ENCODE results near the gene GIT1.

DNA sequence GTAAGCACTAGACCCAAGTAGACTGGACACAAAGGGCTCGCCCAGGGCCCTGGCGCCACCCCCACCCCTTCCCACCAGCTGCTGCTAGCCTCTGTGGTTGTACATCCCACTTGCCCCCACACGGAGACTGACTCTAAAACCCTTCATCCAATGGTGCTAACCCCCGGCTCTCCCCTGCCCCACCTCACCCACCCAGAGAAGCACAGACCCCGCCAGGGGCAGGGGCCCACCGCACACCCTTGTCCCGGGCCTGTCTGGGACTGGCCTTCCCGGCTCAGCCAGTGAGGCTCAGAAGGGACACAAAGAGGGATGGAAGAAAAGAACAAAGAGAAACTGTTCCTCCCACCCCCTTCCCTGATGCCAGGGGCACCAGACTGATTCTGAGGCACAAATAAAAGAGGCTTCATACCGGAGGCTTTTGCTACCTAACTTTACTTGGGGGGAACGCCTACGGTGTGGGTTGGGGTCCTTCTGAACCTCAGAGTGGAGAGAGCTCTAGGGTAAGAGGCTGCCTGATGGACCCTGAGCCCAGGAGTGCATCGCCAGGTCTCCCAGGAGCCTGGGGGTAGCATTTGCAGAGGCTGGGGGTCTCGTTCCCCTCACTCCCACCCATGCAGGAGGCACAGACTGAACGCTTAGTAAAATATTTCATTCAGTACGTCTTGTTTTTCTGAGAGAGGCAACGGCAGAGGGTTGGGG lies 25.1 kb upstream of the GIT1 start:
- TF ChIP-seq, protein P1, sequence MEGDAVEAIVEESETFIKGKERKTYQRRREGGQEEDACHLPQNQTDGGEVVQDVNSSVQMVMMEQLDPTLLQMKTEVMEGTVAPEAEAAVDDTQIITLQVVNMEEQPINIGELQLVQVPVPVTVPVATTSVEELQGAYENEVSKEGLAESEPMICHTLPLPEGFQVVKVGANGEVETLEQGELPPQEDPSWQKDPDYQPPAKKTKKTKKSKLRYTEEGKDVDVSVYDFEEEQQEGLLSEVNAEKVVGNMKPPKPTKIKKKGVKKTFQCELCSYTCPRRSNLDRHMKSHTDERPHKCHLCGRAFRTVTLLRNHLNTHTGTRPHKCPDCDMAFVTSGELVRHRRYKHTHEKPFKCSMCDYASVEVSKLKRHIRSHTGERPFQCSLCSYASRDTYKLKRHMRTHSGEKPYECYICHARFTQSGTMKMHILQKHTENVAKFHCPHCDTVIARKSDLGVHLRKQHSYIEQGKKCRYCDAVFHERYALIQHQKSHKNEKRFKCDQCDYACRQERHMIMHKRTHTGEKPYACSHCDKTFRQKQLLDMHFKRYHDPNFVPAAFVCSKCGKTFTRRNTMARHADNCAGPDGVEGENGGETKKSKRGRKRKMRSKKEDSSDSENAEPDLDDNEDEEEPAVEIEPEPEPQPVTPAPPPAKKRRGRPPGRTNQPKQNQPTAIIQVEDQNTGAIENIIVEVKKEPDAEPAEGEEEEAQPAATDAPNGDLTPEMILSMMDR (conservative IDR thresholded peaks at IDR 0.05; ENCODE audit: low read depth, low read length), result no peak
- no peak for TF ChIP-seq EZH2 (IDR thresholded peaks at IDR 0.05; ENCODE audit: borderline replicate concordance, low read depth, low read length, poor library complexity, severe bottlenecking)

All from A673 (cell line).